ENCODE measurements around the gene APBA2. TPM values are rescaled to one million over a fixed set of nuclear protein-coding genes. Genes with fewer than 3 reads are reported as not detected.

Gene APBA2
- total and polyA plus RNA-seq, 2 of the 4 experiments (the other 2 are of a cell fraction): 21.7 to 33.0 TPM

DNA sequence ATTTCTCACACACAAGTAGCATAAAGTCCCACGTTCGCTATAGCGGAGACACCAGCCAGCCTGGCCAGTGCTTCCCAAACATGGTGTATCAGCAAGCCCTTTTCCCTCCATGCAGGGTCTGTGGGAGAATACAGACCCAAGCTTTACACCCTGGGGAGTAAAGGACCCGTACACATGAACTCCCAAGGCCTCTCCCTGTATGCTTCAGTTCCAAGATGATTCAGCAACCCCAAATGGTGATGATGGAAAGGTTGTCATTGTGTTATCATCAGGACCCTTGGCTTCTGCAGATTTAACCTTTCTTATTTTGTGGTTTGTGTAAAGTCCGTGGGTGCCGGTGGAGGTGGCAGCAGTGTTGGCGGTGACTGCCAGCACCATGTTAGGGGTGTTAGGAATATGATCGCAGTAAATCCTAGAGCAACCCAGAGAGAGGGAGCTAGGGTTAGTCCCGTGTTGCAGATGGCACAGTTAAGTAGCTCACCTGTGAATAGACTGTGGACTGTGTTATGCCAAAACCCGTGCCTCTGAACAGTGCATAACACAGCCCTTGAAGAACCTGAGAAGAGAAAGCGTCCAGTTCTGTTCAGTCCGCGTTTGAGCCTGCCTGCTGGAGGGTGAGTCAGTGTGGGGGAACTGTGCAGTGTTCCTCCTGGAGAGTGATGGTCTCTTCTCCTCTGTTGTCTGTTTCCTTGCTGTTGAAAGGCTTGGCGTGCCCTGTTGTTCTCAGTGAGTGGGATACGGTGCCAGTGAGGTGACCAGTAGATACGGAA lies 174.3 kb downstream of the APBA2 start:
- Histone ChIP-seq H2AK5ac (ENCODE audit: low read depth, low read length) (no peak overlapping the region), H3K4me2 (ENCODE audit: low read depth, low read length) (no peak overlapping the region), H4K20me1 (ENCODE audit: insufficient read depth, low read length) (peaks cover 20% of the 10 kb centered on the region), H4K8ac (ENCODE audit: low read depth in 2 of 2, low read length in 2 of 2) (no peak overlapping the region), H3K23ac (ENCODE audit: low read depth, low read length) (no peak overlapping the region), H3K4ac (ENCODE audit: low read depth, low read length) (no peak overlapping the region), H3K9me1 (ENCODE audit: insufficient read depth, low read length) (peaks cover 6% of the 10 kb centered on the region; the same call in 1 of the 2 replicates), H3K4me3 (ENCODE audit: insufficient read depth, low read depth, low read length) (no peak overlapping the region), H3K79me1 (ENCODE audit: low read depth in 1 of 2, low read length in 2 of 2) (peaks cover 7 to 38% of the 10 kb centered on the region in 2 experiments; a peak in 2 of 4 replicates), H2BK20ac (ENCODE audit: low read depth, low read length) (no peak overlapping the region), H3K36me3 (ENCODE audit: control insufficient read depth, insufficient read depth, low read length) (no peaks in the 10 kb centered on the region), H2BK5ac (ENCODE audit: low read depth, low read length, poor library complexity, severe bottlenecking) (no peak overlapping the region), H2AFZ (replicated peaks; ENCODE audit: low read length, poor library complexity) (no peak overlapping the region), H3K4me1 (ENCODE audit: control insufficient read depth, insufficient read depth, low read length) (no peaks in the 10 kb centered on the region), H2BK120ac (ENCODE audit: low read depth, low read length) (no peak overlapping the region), H3K9me3 (ENCODE audit: control insufficient read depth, insufficient read depth, low read length) (0 out of 2 replicates have a peak, but pooled peaks cover 2% of the 10 kb centered on the region), H4K91ac (ENCODE audit: insufficient read depth, low read depth, low read length) (no peak overlapping the region), H3K18ac (ENCODE audit: low read depth, low read length) (no peak overlapping the region), H2AK9ac (replicated peaks; ENCODE audit: low read depth, low read length, poor library complexity) (no peak overlapping the region), H2BK15ac (ENCODE audit: low read depth, low read length) (no peak overlapping the region), H3K27ac (ENCODE audit: insufficient read depth, low read length) (no peak overlapping the region), H3K56ac (ENCODE audit: extremely low read depth, insufficient read depth, low read length) (no peak overlapping the region), H3K14ac (replicated peaks; ENCODE audit: low read depth, low read length) (no peak overlapping the region), H3K27me3 (ENCODE audit: control insufficient read depth, insufficient read depth, low read length) (no peaks in the 10 kb centered on the region), H4K5ac (ENCODE audit: low read depth, low read length) (no peak overlapping the region), H3K9ac (ENCODE audit: low read depth, low read length) (no peak overlapping the region)
- CTCF ChIA-PET: interaction anchor here (1.5 kb wide), 1 partner anchor 9 kb away, joined by 3 read pairs; no protein-coding TSS in a partner anchor
- POLR2A ChIA-PET (ENCODE audit: unreplicated experiment): no interaction called here
- dilution Hi-C loops (cut with HindIII; ENCODE audit: low sequenced_read_pairs, unreplicated experiment) (no loop called here), intact Hi-C loops (cut with micrococcal nuclease) (no loop called here), in situ Hi-C loops (cut with MboI; ENCODE audit: low sequenced_read_pairs) (no loop called here)
- WGBS, 2 experiments (ENCODE audit: extremely low coverage in 2 of 2, insufficient read length in 1 of 2): 93% methylated on average over 6 of the region's 16 CpGs; no CpG with 5 or more reads in 1 of the 2 experiments
- BruUV-seq (replicated peaks): no TSS peak
- DNase-seq (no peak), ATAC-seq (ENCODE audit: low read depth) (no peak)
- no peak for TF ChIP-seq MAZ (IDR thresholded peaks at IDR 0.05; ENCODE audit: borderline replicate concordance, low read depth, low read length)
